Umbilical cord (tissue), 2 donors: ENCODE data around the gene ZNF578. TPM values are rescaled to one million over a fixed set of nuclear protein-coding genes. Genes with fewer than 3 reads are reported as not detected.
"Not testable (repeated sequence)": the region's sequence is repeated elsewhere in the genome, so short reads cannot be mapped to it uniquely, and the experiment has no call there.

Experiments used
- DNase-seq: peaks from one replicate; pipeline ENCODE4 v3.0.0-alpha.2; 2015; ENCODE audit warnings: low spot score
- total RNA-seq: library from RNA; depleted of rRNA; stranded (reverse); fragments of >200 nt; gene quantifications from one replicate; pipeline ENCODE4 v1.2.3, GENCODE V29; 2014; ENCODE audit warnings: low replicate concordance; ENCODE audit not compliant: insufficient read depth

The ZNF578 gene
- total RNA-seq, 1 donor from 2014 or later = 9.4 TPM

DNA sequence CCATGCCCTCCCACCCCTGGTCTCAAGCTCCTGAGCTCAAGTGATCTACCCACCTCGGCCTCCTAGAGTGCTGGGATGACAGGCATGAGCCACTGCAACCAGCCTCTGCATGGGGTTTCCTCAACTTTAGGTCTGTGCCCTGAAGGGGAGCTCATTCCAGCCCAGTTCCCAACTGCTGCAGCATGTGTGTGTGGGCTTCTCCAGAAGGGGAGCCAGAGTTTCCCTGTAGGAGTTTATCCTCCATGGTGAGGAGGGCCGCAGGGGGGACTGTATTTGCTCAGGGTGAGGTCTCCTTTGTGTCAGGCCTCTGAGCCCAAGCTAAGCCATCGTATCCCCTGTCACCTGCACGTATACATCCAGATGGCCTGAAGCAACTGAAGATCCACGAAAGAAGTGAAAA lies 62.8 kb downstream of the ZNF578 start:
- DNase-seq = no peak

DNA sequence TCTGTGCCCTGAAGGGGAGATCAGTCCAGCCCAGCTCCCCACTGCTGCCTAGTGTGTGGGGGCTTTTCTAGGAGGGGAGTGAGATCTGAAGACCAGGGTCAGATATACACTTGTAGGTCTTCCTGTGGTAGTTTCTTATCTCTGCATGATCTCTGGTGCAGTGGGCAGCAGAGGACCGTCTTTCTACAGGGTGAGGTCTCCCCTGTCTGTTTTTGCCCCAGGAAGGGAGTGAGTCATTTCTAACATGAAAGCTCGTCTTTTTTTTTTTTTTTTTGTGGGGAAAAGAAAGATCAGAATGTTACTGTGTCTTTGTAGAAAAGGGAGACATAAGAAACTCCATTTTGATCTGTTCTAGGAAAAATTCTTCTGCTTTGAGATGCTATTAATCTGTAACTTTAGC lies 65.3 kb downstream of the ZNF578 start:
- DNase-seq = no peak

DNA sequence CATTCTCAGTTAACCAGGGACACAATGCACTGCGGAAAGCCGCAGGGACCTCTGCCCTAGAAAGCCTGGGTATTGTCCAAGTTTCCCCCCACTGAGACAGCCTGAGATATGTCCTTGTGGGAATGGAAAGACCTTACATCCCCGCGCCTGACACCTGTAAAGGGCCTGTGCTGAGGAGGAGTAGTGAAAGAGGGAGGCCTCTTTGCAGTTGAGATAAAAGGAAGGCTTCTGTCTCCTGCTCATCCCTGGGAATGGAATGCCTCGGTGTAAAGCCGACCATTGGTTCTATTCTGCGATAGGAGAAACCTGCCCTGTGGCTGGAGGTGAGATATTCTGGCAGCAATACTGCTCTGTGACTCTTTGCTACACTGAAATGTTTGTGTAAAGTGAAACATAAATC lies 65.8 kb downstream of the ZNF578 start:
- DNase-seq = not testable (repeated sequence)

DNA sequence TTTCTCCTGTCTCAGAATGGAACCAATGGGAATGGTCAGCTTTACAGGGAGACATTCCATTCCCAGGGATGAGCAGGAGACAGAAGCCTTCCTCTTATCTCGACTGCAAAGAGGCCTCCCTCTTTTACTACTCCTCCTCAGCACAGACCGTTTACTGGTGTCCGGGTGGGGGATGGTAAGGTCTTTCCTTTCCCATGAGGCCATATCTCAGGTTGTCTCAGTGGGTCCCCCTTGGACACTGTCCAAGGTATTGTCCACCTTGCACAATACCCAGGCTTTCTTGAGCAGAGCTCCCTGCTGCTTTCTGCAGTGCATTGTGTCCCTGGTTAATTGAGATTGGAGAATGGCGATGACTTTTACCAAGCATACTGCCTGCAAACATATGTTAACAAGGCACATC lies 66.7 kb downstream of the ZNF578 start:
- DNase-seq = no peak

DNA sequence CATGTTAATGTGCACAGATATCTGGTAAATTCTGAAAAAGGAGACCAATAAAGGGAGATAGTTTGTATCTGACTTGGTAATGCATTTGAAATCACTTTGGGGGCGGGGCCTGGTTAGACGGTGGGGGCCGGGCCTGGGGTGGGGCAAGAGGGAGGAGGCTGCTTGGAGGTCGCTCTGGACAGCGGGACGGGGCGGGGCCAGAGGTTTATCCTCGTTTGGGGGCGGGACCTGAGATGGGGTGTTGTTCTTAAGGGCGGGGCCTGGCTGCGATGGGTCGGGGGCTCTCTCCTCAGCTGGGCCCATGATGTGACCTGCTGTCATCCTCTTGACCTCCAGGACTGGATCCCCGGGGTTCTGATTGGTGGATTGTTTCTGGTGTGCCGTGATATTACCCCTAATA lies 69.2 kb downstream of the ZNF578 start:
- no peak for DNase-seq

DNA sequence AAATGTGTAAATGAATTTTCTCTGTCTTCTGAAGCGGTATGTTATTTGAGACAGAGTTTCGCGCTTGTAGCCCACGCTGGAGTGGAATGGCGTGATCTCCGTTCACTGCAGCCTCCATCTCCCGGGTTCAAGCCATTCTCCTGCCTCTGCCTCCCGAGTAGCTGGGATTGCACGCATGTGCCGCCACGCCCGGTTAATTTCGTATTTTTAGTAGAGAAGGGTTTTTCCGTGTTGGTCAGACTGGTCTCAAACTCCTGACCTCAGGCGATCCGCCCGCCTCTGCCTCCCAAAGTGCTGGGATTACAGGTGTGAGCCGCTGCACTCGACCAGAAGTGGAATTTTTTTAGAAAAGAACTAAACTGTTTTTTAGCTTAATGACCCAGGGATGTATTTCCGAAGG lies 70.7 kb downstream of the ZNF578 start:
- no peak for DNase-seq

DNA sequence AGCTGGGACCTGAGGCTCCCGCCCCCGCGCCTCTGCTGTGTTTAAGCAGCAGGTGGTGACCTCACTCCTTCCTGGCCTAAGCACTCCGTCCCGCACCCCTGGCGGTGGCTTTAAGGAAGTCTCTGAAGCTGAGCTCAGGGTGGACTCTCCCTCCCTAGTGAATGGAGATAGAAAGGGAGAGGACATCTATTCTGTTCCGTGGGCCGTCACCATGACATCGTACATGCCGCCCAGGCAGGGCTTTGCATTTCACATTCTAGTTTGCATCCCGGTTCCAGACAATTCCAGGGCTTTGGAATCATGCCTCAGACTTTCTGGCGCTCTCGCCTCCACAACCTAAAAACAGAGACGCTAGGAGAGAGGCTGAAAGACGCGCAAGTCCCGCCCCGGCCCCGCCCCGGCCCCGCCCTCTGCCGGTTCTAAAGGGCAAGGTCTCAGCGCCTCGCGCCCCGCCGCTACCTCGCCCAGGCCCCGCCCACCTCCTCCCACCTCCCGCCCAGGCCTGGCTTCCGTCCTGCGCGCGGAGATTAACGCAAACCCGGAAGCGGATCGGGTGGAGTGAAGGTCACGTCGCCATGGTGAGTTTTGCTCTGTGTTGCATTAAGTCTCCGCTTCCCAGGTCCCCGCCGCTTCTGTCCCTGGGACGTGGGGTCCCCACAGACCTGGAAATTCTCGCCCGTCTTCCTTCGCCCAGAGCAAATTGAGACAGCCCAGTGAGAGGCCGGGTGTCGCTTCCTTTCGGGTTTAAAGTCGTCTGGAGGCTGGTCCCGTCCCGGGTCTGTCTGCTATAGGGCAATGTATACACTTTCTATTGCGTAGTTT lies 74.0 kb downstream of the ZNF578 start, which contains the start of gene ZNF808:
Gene ZNF808, plus strand, starts transcription at position 535 of the 822 bp plus-strand sequence. CDS start 15,617 bp downstream, outside the sequence.
- DNase-seq = peak; percentile 93

DNA sequence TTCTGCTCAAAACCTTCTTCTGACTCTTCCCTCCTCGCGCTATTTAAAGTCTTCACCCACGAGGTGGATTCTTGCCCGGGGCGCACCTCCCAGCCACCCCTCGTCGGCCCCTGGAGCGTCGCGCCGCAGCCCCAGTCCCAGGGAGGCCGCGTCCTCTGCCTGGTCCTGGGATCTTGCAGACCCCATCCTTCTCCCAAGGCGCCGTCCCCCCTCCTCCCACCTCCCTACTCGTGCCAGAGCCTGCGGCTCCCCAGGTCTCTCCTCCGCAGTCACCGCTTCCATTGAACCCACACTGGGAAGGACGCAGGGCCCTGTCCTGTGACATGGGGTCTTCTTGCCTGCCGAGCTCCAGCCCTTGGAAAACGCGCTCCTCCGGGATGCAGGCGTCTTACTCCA lies 74.6 kb downstream of the ZNF578 start:
- peak; percentile 2 for DNase-seq

DNA sequence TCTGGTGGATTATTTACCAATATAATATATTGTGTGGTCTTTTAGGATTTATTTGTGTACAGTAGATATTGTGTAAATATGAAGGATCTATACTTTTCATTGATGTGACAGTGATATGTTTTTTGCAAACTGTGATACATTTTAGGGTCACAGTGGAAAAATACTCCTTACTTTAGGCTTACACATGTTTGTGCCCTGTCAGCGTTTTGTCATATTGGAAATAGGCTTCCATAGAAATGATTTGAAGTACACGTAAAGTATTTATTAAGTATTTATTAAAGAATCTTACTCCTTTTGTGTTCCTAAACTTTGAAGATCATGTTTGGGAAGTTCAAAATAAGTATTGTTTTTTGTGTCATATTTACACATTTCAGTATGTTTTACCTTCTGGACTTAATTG lies 79.1 kb downstream of the ZNF578 start:
- no peak for DNase-seq

DNA sequence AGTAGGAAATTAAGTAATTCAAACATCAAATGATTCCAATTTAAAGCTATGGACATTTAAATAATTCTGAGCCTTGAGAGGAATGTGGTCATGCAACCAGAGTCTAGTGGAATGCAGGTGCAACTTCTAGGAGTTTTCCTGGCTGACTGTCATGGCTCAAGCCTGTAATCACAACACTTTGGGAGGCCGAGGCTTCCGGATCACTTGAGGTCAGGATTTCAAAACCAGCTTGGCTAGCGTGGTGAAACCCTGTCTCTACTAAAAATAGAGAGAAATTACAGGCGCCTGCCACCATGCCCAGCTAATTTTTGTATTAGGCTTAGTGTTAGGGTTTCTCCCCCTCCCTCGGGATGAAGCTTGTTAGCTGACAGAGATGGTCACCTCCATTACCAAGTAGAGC lies 80.5 kb downstream of the ZNF578 start:
- DNase-seq = peak; percentile 6

DNA sequence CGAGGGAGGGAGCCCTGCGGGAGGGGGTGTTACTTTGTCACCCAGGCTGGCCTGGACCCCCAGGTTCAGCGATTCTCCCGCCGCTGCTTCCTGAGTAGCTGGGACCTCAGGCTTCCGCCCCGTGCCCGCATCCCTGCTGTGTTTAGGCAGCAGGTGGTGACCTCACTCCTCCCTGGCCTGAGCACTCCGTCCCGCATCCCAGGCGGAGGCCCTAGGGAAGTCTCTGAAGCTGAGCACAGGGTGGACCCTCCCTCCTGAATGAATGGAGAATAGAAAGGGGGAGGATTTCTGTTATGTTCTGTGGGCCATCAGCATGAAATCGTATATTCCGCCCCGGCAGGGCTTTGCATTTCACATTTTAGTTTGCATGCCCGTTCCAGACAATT lies 82.0 kb downstream of the ZNF578 start:
- not testable (repeated sequence) for DNase-seq

DNA sequence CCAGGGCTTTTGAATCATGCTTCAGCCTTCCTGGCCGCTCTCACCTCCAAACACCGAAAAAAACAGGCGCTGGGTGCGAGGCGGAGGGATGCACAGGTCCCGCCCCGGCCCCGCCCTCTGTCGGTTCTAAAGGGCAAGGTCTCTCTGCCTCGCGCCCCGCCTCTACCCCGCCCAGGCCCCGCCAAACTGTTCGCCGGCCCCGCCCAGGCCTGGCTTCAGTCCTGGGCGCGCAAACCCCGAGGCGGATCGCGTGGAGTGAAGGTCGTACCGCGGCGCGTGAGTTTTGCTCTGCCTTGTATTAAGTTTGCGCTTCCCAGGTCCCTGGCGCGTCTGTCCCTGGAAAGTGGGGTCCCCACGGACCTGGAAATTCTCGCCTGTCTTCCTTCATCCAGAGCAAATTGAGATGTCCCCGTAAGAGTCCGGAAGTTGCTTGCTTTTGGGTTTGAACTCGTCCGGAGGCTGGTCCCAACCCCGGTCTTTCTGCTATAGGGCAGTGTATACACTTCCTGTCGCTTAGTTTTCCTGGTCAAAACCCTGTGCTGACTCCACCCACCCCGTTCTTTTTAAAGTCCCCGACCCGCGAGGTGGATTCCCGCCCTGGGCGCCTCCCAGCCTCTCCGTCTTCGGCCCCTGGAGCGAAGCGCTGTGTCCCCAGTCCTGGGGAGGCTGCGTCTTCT lies 82.6 kb downstream of the ZNF578 start:
- peak; percentile 92 for DNase-seq

DNA sequence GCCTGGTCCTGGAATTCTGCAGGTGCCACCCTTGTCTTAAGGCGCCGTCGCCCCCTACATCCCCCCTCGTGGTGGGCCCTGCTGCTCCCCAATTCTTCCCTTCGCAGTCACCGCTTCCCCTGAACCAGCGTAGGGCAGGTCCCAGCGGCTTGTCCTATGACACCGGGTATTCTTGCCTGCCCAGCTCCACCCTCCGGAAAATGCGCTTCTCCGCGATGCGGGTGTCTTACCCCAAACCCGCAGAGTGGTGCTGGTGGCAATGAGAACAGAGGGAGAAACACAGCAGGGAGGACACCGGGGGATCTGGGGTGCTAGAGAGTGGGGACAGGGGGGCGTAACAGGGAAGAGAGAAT lies 83.1 kb downstream of the ZNF578 start:
- DNase-seq = no peak

DNA sequence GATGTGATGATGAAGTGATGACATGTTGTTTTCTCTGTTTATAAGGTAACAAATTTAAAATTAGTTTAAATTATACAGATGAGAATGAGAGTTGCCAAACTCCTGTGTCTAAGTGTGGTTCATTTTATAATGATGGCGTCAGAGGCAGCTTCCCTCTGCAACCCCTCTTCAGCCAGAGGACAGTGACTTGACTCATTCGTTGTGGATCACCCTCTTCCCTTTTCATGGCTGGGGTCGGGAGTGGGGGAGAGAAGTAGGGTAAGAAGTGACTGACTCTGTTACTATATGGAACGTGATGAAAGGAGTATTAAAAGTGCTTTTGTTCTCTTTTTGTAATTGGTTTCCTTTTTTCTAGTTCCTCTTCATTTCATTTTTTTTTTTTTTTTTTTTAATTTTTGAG lies 85.5 kb downstream of the ZNF578 start:
- DNase-seq = not testable (repeated sequence)

DNA sequence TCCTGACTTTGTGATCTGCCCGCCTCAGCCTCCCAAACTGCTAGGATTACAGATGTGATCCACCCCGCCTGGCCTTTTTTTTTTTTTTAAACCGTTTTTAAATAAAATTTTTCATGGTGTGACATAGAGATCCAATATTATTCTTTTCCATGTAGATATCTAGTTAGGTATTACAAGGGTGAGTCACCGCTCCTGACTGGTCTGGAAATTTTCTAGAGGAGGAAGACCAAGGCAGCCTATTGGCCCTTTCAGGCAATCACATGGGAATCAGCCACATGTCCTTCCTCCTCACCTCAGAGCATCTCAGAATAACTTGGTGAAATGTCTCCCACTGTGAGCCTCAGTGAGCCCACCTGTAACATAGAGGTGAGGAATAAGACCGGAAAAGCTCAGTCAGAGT lies 87.8 kb downstream of the ZNF578 start:
- DNase-seq = not testable (repeated sequence)

DNA sequence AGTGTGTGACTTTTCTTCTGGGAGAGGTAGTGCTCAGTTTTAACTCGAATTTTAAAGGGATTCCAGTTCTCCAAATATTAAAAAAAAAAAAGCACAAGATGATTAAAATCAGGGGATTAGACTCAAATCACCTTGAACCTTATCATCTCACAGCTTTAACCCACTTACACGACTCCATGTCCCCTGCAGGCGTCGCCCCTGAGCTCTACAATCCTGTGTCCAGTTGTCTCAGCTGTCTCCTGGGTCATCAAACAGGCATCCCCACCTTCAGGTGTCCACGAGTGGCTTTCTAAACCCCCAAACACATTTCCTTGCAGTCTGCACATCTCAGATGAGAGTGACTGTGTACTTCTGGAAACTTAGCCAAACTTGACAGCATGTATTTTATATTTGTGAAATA lies 88.3 kb downstream of the ZNF578 start:
- no peak for DNase-seq

DNA sequence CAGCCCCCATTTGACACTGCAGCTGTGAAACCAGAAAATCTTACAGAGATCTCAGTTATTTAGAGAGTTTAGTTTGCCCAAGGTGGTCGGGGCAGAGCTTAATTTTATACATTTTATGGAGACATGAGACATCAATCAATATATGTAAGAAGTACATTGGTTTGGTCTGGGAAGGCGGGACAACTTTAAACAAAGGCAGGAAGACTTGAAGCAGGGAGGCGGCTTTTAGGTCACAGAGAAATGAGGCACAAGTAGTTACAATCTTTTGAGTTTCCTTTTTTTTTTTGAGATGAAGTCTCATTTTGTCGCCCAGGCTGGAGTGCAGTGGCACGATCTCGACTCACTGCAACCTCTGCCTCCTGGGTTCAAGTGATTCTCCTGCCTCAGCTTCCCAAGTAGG lies 89.2 kb downstream of the ZNF578 start:
- not testable (repeated sequence) for DNase-seq

DNA sequence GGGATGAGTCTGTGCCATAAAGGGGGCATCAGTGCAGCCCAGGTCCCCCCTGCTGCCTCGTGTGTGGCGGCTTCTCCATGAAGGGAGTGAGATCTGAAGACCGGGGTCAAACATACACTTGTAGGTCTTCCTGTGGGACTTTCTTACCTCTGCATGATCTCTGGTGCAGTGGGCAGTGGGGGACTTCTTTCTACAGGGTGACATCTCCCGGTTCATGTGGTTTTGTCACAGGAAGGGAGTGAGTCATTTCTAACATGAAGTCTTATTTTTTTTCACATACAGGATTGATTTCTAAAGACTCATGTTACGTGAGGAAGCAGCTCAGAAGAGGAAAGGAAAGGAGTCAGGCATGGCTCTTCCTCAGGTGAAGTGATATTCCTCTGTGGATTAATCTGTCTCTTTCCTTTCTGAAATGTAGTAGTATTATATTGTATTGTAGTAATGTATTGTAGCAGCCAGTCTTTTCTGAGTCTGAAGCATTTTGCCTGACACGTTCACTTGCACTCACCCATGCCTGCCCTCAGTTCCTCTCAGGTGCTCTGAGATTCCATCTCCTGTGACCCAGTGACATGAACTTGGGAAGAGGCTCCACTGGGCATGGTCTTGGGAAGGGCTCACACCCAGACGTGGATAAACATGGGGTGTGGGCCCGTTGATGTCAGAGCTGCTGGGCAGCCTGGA lies 89.8 kb downstream of the ZNF578 start:
- no peak for DNase-seq

DNA sequence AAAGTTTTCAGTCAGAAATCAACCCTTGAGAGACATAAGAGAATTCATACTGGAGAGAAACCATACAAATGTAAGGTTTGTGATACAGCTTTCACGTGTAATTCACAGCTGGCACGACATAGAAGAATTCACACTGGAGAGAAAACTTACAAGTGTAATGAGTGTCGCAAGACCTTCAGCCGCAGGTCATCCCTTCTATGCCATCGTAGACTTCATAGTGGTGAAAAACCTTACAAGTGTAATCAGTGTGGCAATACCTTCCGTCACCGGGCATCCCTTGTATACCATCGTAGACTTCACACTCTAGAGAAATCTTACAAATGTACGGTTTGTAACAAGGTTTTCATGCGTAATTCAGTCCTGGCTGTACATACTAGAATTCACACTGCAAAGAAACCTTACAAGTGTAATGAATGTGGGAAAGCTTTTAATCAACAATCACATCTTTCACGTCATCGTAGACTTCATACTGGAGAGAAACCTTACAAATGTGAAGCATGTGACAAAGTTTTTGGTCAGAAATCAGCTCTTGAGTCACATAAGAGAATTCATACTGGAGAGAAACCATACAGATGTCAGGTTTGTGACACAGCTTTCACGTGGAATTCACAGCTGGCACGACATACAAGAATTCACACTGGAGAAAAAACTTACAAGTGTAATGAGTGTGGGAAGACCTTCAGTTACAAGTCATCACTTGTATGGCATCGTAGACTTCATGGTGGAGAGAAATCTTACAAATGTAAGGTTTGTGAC lies 101.0 kb downstream of the ZNF578 start:
- DNase-seq = no peak

DNA sequence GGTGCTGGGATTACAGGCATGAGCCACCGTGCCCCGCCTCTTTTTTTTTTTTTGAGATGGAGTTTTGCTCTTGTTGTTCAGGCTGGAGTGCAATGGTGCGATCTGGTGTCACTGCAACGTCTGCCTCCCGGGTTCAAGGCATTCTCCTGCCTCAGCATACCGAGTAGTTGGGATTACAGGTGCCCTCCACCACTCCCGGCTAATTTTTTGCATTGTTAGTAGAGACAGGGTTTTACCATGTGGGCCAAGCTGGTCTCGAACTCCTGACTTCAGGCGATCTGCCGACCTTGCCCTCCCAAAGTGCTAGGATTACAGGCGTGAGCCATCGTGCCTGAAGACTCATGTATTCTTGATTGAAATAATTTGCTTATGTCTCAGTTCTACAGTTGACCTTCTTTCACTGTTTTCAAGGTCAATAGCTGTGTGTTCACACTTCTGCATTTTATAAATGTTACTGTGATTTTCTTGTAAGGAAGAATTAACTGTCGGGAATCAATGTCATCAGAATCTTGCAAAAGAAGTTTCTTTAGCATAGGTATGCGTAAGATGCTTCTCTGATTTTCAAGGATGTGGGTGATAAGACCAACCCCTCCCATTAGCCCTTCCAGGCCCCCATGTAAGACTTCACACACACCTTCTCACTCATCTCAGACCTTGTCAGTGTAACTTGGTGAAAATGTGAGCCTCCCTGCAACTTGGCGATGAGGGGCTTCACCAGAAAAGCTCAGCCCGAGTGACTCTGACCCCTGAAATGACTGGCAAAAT lies 104.1 kb downstream of the ZNF578 start:
- no peak for DNase-seq
